ENCODE measurements around the gene CD46.

DNA sequence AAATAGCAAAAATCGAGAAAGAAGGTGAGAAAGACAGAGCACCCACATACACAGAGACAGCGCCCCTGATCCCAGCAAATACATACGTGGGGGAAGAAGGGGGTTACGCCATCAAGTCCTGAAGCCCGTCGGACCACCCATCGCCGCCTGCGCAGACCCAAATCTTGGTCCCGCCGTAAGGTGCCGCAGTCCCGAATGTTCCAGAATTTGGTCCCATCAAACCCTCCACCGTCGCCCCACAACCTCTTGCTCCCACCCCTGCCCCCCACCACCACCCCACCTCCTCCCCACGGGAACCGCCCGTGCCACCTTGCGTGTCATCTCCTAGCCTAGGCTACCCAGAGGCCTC lies 71.7 kb downstream of the CD46 start:
- TF ChIP-seq, protein P1, sequence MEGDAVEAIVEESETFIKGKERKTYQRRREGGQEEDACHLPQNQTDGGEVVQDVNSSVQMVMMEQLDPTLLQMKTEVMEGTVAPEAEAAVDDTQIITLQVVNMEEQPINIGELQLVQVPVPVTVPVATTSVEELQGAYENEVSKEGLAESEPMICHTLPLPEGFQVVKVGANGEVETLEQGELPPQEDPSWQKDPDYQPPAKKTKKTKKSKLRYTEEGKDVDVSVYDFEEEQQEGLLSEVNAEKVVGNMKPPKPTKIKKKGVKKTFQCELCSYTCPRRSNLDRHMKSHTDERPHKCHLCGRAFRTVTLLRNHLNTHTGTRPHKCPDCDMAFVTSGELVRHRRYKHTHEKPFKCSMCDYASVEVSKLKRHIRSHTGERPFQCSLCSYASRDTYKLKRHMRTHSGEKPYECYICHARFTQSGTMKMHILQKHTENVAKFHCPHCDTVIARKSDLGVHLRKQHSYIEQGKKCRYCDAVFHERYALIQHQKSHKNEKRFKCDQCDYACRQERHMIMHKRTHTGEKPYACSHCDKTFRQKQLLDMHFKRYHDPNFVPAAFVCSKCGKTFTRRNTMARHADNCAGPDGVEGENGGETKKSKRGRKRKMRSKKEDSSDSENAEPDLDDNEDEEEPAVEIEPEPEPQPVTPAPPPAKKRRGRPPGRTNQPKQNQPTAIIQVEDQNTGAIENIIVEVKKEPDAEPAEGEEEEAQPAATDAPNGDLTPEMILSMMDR (IDR thresholded peaks at IDR 0.05; ENCODE audit: insufficient read depth, low read length, poor library complexity, severe bottlenecking): no peak
- TF ChIP-seq EZH2phosphoT487 (conservative IDR thresholded peaks at IDR 0.05; ENCODE audit: low read length): no peak

All from SU-DHL-6 (cell line).